Measurements from ENCODE around the gene ZNF784. TPM values are rescaled to one million over a fixed set of nuclear protein-coding genes. Genes with fewer than 3 reads are reported as not detected.

Gene ZNF784
- total and polyA plus RNA-seq, 9 of the 15 experiments (the other 6 are each of a cell fraction or from before 2014, with no cell fraction given) = 0.14 to 6.1 (median 2.1) TPM

DNA sequence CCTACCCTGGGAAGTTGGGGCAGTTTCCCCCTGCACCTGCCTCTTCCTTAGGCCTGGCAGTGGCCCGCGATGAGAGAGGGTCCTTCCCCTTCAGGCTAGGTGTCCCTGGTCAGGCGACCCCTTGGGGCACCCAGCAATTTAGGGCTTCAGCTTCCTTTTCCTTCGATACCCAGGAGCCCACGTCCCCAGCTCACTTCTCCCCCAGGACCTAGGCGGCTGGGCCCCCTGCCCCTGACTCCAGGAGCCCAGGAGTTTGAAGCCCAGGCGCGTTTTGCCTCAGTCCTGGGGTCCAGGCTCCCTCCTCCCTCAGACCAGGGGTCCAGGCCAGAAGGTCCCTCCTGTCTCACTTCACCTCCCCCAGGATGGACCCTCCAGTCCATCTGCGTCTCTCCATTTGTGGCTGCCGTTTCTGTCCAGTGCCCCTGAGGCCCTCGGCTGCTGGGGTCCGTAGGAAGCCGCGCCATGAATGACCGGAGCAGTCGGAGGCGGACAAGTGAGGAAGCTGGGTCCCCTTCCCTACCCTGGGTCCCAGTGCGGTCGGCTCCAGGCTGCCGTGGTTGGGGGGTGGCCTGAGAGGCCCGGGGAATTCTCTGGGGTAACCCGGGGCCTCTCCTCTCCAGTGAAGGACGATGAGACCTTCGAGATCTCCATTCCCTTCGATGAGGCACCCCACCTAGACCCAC is 24.4 kb upstream of the ZNF784 start:
- no peaks in the 10 kb centered on the region for H3K9me3 ChIP-seq (replicated peaks; ENCODE audit: control insufficient read depth, insufficient read depth, low read depth, low read length)
- ChIA-PET POLR2A (interaction anchor here (0.6 to 1.8 kb wide), 6 partner anchors 11 to 612 kb away, joined by 3 to 7 read pairs (median 4); no protein-coding TSS in a partner anchor), CTCF (ENCODE audit: low intra/inter-chr PET ratio) (no interaction called here)
- peak overlapping the region; percentile 89 to 98 for H3K9ac ChIP-seq (ENCODE audit: insufficient read depth in 1 of 2, low read depth in 2 of 2, low read length in 2 of 2)
- peaks cover 22 to 80% of the 10 kb centered on the region in 2 experiments; a peak in 4 of 5 replicates for H3K4me1 ChIP-seq (replicated peaks in 1 of 2; ENCODE audit: control insufficient read depth in 2 of 2, insufficient read depth in 2 of 2, low read length in 2 of 2)
- H2AFZ ChIP-seq (ENCODE audit: low read depth, low read length) = peak overlapping the region; percentile 95
- in situ Hi-C loops (cut with MboI) (loop anchor here (25.0 kb wide), 2 partner anchors 511 to 664 kb away; partner anchors contain the start of genes TNNT1 and ZSCAN5A), intact Hi-C loops (cut with micrococcal nuclease) (no loop called here)
- H3K4me2 ChIP-seq (ENCODE audit: insufficient read depth, low read length) = peak overlapping the region; percentile 90
- H3K9me1 ChIP-seq (ENCODE audit: control insufficient read depth, insufficient read depth, low read length) = no peaks in the 10 kb centered on the region
- peaks cover 48% of the 10 kb centered on the region; the same call in 2 of the 3 replicates for H3K36me3 ChIP-seq (ENCODE audit: control insufficient read depth, insufficient read depth, low read length)
- peak; percentile 3 for ATAC-seq
- DNase-seq (ENCODE audit: extremely low read depth in 1 of 4, low spot score in 3 of 4) = no peak
- H3K27ac ChIP-seq (ENCODE audit: extremely low read depth, low read depth, low read length) = peak overlapping the region; percentile 90
- no TSS peak for BruUV-seq (replicated peaks)
- WGBS (ENCODE audit: insufficient coverage, low coverage, missing lambda C conversion rate) = 16% methylated on average over 14 of the region's 25 CpGs
- no peak for FAIRE-seq
- H4K20me1 ChIP-seq (replicated peaks; ENCODE audit: control insufficient read depth, insufficient read depth, low read length) = no peaks in the 10 kb centered on the region
- peak overlapping the region; percentile 68 for H3K4me3 ChIP-seq
- no peaks in the 10 kb centered on the region for H3K27me3 ChIP-seq (ENCODE audit: control insufficient read depth in 2 of 2, insufficient read depth in 2 of 2, low read length in 2 of 2)
- peaks cover 51% of the 10 kb centered on the region for H3K79me2 ChIP-seq (ENCODE audit: control insufficient read depth, insufficient read depth, low read length)
- TF ChIP-seq MCM5 (IDR thresholded peaks at IDR 0.05; ENCODE audit: low read depth) (no peak), ZNF586 (CRISPR knock-in tag; conservative IDR thresholded peaks at IDR 0.05) (no peak), IRF2 (CRISPR knock-in tag; IDR thresholded peaks at IDR 0.05) (0 out of 2 replicates have a peak, but pooled peaks have one; percentile 39), FOSL1 (tag; conservative IDR thresholded peaks at IDR 0.05) (no peak), FOS (IDR thresholded peaks at IDR 0.05; ENCODE audit: extremely low read depth, insufficient read length) (no peak), ZFP36 (IDR thresholded peaks at IDR 0.05; ENCODE audit: low read depth, low read length, partially characterized antibody) (no peak), MCM2 (IDR thresholded peaks at IDR 0.05; ENCODE audit: low read depth) (no peak), RBM17 (IDR thresholded peaks at IDR 0.05; ENCODE audit: borderline replicate concordance, low read depth, low read length) (no peak), ZFX (CRISPR knock-in tag; IDR thresholded peaks at IDR 0.05) (peak; percentile 49), CBX1 (IDR thresholded peaks at IDR 0.05; ENCODE audit: low read depth) (no peak), CEBPB (tag; IDR thresholded peaks at IDR 0.05) (no peak), PTTG1 (tag; IDR thresholded peaks at IDR 0.05; ENCODE audit: low read depth) (no peak), NBN (IDR thresholded peaks at IDR 0.05; ENCODE audit: low read depth) (no peak), ARID2 (IDR thresholded peaks at IDR 0.05) (no peak), ATF2 (CRISPR knock-in tag; IDR thresholded peaks at IDR 0.05) (no peak)
- TF ChIP-seq, protein P1, sequence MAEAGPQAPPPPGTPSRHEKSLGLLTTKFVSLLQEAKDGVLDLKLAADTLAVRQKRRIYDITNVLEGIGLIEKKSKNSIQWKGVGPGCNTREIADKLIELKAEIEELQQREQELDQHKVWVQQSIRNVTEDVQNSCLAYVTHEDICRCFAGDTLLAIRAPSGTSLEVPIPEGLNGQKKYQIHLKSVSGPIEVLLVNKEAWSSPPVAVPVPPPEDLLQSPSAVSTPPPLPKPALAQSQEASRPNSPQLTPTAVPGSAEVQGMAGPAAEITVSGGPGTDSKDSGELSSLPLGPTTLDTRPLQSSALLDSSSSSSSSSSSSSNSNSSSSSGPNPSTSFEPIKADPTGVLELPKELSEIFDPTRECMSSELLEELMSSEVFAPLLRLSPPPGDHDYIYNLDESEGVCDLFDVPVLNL (CRISPR knock-in tag; IDR thresholded peaks at IDR 0.05; ENCODE audit: low read depth) = no peak
- TF ChIP-seq, protein P2, sequence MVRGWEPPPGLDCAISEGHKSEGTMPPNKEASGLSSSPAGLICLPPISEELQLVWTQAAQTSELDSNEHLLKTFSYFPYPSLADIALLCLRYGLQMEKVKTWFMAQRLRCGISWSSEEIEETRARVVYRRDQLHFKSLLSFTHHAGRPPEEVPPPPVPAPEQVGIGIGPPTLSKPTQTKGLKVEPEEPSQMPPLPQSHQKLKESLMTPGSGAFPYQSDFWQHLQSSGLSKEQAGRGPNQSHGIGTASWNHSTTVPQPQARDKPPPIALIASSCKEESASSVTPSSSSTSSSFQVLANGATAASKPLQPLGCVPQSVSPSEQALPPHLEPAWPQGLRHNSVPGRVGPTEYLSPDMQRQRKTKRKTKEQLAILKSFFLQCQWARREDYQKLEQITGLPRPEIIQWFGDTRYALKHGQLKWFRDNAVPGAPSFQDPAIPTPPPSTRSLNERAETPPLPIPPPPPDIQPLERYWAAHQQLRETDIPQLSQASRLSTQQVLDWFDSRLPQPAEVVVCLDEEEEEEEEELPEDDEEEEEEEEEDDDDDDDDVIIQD (CRISPR knock-in tag; IDR thresholded peaks at IDR 0.05) = no peak

Data from K562 (cell line).